SK-MEL-5 (cell line): ENCODE measurements around the gene HIF1A. TPM values are rescaled to one million over a fixed set of nuclear protein-coding genes. Genes with fewer than 3 reads are reported as not detected.
A peak's percentile ranks its signal among the peaks of the same experiment; 100 is the strongest.
"Not testable (repeated sequence)": the region's sequence is repeated elsewhere in the genome, so short reads cannot be mapped to it uniquely, and the experiment has no call there.

Experiments used
- DNase-seq: peaks from one replicate; pipeline ENCODE4 v3.0.0-alpha.2; 2016; ENCODE audit warnings: low read depth, low spot score
- in situ Hi-C: cut with HindIII; loops from 2 replicates; pipeline ENCODE4 v1.10.0; 2016; ENCODE audit warnings: low sequenced_read_pairs, high pct_unique_total_duplicates, low pct_unique_long_range_greater_than_20kb
- polyA plus RNA-seq, 2 experiments: library from polyadenylated mRNA; depleted of rRNA; stranded (reverse); fragments of >200 nt; gene quantifications; 2 replicates each; pipeline ENCODE4 v1.2.3, GENCODE V29; 2015
- total RNA-seq: library from RNA; depleted of rRNA; stranded (reverse); fragments of >200 nt; shearing (Covaris generic); gene quantifications from 2 replicates; pipeline ENCODE4 v1.2.3, GENCODE V29; 2014; rRNA removed

The HIF1A gene
- 79.5 and 84.4 TPM in 2 replicates for total RNA-seq
- polyA plus RNA-seq (2015; cell fraction: cytosol; rRNA removed): 54.8 and 69.1 TPM in 2 replicates
- 34.5 and 61.4 TPM in 2 replicates for polyA plus RNA-seq (2015; cell fraction: nucleus; rRNA removed)

DNA sequence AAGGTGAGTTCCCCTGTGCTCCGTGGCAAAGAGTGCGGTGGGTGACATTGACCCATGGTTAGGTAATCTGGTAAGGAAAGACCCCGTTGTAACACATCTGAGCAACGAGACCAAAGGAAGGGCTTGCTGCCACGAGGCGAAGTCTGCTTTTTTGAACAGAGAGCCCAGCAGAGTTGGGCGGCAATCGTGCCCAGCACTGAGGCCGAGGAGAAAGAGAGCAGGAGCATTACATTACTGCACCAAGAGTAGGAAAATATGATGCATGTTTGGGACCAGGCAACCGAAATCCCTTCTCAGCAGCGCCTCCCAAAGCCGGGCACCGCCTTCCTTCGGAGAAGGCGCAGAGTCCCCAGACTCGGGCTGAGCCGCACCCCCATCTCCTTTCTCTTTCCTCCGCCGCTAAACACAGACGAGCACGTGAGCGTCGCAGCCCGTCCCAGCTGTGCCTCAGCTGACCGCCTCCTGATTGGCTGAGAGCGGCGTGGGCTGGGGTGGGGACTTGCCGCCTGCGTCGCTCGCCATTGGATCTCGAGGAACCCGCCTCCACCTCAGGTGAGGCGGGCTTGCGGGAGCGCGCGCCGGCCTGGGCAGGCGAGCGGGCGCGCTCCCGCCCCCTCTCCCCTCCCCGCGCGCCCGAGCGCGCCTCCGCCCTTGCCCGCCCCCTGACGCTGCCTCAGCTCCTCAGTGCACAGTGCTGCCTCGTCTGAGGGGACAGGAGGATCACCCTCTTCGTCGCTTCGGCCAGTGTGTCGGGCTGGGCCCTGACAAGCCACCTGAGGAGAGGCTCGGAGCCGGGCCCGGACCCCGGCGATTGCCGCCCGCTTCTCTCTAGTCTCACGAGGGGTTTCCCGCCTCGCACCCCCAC, at the start of gene HIF1A:
HIF1A (plus strand) TSS at position 684 of the 865 bp plus-strand sequence. CDS start 292 bp downstream, outside the sequence.
- in situ Hi-C loops: no loop called here
- DNase-seq: peak; percentile 96

DNA sequence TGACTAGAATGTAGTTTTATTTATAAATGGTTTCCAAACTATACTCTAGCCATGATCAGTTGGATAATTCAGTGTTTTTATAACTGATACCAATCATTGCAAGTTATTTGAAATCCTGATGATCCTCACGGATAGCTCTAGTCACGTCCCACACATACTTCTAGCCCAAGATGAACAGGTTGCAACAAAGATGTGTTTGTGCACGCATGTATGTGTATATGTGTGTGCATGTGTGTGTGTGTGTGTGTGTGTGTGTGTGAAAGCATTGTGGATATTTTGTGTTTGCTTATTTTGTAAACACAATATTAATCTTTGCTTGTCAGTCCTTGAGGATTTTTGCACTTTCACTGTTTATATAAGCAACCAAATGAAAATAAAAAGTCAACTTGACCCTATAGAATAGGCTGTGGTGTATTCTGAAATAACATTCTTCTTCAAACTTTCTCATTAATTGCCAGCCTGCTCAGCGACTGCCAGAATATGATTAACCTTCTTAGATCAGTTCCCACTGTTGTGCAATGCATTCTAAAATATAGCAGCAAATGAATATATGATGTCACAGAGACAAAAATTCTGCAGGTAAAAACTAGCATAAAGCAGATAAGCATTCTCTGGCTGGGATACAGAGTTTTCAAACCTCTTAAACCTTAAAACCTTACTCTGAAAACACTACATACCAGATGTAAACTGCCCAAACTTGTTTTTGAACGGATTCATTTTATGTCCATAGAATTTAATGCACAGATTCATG, 48.8 kb upstream of the HIF1A start:
- DNase-seq: no peak

DNA sequence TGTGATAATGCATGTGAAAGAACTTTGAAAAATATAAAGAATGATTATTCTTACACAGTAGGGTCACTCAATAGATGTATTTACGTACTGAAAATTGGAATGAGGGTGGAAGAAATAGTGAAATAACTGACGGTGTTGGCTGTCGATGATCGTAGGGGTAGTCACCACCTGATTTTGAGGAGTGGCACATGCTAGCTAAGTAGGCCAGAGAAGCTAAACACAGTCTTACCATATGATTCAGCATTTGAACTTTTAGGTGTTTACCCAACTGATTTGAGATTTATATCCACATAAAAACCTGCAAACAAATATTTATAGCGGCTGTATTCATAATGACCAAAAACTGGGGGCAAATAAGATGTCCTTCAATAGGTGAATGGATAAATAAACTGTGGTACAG, 47.6 kb upstream of the HIF1A start:
- in situ Hi-C loops: no loop called here
- DNase-seq: no peak

More for the DNA sequence above, 48.8 kb upstream of the HIF1A start:
- in situ Hi-C loops: no loop called here

DNA sequence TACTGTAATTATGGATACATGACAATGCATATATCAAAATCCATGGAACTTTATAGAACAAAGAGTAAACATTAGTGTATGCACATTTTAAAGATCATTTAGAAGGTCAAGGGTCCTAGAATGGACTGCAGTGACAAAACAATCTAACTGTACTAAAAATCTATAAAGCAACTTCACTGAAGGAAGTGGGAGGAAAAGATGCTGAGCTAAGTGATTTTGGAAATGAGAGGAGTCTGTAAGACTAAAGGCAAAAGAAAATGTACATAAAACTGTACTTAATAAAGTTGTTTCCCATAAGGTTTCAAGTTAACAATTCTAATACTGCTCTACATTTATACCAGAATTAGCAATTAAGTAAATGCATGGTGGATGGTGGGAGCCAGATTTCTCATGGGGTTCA, 46.9 kb upstream of the HIF1A start:
- DNase-seq: no peak
- in situ Hi-C loops: no loop called here

DNA sequence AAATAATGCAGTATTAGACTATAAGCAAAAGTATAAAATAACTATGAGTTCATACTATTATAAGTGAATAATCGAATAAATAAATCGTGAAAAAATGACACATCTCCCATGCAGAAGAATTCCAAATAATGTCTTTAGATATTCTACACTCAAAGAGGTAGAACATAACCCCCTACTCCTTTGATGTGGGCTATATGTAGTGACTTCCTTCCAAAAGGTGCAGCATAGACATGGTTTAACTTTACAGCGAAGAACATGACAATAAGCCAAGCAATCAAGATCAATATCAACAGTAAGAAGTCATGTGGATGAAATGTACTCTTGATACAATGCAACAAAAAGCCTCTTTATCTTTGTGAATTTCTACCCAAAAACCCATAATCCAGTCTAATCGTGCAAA, 46.0 kb upstream of the HIF1A start:
- DNase-seq: no peak
- in situ Hi-C loops: no loop called here

DNA sequence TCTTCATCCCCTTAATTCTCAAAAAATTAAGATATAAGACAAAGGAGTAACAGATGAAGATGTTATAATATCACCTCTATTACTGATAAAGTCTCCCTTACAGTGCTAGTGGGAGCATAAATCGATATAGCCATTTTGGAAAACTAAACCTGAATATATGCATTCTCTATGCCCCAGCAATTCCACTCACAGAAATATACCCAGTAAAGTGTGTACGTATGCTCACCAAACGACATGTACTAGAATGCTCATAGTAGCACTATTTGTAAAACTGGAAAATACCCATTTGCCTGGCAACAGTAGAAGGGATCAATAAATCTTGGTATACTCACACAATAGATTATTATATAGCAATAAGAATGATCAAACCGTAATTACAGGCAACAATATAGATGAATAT, 44.0 kb upstream of the HIF1A start:
- no peak for DNase-seq
- in situ Hi-C loops: no loop called here

DNA sequence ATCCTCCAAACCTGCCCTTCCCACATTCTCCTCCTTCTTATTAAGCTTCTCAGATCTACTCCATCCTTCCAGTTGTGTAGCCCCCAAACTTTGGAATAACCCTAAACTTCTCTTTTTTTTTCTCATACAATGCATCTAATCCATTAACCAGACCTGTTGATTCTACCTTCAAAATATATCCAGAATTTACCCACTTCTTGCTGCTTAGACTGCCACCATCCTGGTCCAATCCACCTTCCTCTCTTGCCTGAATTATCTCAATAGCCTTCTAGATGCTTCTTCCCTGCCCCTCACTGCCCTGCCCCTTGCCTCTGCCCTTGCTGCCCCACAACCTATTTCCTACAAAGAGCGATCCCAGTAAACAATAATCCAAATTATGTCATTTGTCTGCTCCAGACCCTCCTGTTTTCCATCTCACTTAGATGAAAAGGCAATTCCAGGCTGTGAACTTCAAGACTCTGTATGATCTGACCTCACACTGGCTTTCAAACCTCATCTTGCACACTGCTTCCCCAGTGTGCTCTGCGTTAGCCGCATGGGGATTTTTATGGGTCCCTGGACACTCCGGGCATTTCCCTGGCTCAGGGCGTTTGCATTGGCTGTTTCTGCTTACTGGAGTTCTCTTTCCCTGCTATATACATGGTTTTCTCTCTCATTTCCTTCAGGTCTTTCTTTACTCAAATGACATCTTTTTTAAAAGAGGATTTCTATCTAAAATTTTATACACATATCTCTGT, 42.6 kb upstream of the HIF1A start:
- in situ Hi-C loops: no loop called here
- DNase-seq: peak; percentile 57

DNA sequence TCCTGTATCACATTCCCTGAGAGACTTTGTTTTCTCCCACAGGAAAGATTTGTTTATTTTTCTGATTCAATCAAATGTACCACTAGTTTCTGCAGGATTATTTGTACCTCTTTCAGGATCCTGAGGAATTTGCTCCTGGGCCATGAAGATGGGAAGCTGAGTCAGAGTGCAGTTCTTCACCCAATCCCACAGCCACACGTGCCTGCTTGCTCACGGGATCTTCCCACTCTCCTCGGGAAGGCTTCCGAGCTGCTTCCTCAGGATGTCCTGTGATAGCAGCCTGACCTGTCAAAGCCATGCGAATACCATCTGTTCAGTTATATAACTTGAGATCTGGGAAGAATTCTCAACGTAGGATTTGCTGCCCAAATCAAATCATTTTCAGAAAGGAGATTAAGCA, 41.8 kb upstream of the HIF1A start:
- in situ Hi-C loops: no loop called here
- peak; percentile 70 for DNase-seq

DNA sequence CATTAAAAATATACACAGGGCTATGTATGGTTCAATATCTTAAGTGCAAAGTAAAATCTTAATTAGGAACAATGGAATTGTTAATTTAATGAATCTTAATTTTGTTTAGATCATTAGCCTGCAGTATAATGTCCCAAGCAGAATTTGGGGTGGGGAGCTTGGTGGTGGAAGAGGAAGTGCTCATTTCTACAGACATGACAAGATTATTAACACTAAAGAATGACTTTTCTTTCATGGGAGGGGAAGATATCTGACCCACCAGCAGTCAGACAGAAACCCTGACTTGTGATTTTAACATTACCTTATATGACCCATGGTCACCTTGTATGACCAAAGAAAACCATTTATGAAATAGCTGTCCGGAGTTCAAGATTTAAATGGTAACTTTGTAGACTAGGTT, 41.3 kb upstream of the HIF1A start:
- in situ Hi-C loops: no loop called here
- no peak for DNase-seq

DNA sequence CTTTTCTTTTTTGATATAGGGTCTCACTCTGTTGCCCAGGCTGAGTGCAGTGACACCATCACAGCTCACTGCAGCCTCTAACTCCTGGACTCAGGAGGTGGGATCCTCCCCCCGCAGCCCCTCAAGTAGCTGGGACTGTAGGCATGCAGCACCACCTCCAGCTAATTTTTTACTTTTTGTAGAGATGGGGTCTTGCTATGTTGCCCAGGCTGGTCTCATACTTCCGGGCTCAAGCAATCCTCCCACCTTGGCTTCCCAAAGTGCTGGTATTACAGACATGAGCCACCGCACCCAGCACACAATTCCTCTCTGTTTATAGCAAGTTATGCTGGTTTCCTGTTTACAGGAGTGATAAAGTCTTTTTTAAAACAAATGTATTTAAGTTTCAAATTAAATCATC, 39.5 kb upstream of the HIF1A start:
- in situ Hi-C loops: no loop called here
- DNase-seq: no peak

DNA sequence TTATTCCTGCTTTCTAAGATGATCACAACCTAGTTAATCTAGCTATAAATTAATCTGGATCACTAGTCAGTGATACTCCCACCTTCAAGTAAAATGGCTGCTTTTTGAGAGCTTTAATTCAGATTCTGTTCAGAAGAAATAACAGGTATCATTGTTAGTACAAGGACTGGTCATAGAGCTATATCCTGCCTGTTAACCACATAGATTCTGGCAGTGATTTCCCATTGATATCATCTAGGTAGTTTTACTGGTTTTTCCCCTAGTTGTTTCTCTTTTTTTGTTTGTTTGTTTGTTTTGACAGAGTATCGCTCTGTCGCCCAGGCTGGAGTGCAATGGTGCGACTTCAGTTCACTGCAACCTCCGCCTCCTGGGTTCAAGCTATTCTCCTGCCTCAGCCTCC, 39.0 kb upstream of the HIF1A start:
- in situ Hi-C loops: no loop called here
- no peak for DNase-seq

DNA sequence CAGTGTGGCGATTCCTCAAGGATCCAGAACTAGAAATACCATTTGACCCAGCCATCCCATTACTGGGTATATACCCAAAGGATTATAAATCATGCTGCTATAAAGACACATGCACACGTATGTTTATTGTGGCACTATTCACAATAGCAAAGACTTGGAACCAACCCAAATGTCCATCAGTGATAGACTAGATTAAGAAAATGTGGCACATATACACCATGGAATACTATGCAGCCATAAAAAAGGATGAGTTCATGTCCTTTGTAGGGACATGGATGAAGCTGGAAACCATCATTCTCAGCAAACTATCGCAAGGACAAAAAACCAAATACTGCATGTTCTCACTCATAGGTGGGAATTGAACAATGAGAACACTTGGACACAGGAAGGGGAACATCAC, 37.2 kb upstream of the HIF1A start:
- in situ Hi-C loops, DNase-seq: not testable (repeated sequence)

DNA sequence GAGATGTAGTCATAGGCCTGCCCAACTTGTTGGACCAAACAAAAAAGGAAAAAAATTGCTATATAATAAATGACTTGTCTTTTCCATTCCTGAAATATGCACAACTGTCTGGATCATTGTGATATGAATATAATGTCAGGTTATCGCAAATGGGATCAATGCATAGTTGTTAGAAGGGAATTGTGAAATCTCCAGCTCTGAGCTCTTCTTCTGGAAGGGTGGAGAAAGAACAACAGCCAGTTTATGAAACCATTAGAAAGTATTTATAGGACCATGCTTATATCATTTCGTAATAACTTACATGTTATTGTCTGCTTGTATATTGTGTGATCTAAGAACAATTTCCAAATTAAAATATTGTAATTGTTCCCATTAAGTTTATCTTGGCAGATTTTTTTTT, 35.7 kb upstream of the HIF1A start:
- DNase-seq: no peak
- in situ Hi-C loops: no loop called here

DNA sequence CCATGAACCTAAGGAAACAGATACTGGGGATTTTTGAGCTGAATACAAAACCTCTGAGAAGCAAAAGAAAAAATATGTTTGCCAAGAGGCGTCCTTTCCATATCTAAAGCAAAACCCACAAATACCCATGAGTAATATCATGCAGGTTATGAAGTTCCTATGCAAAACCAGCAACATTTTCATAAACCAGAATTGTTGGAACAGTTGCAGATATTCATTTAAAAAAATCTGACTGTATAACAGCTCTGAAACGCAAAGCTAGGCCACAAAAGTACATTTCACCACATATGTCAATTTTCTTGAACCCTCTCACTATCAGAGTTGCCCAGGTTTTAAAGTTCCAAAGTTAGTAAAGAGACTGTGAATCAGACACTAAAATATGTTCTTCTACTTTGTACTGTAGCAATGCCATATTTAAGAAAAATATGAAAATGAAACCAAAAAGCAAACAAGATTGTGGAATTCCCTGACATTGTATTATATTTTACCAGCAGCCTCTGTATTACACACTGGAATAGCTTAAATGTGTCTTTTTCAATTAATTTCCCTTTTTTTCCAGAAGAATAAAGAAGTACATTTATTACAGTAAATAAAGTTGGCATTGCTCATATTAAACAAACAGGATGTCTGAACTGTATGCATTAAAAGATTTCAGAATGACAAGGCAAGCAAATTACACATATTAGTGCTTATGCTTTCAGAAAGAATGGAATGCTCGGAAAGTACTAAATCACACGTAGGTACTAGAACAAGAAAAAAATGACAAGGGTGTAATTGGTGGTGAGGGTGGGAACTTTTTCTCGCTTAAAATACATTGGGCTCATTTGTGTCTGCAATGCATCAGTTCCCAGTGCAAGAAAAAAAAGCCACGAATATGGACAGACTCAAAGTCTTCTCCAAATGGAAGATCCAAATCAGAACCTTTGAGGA, 33.6 kb upstream of the HIF1A start:
- in situ Hi-C loops: no loop called here
- no peak for DNase-seq

DNA sequence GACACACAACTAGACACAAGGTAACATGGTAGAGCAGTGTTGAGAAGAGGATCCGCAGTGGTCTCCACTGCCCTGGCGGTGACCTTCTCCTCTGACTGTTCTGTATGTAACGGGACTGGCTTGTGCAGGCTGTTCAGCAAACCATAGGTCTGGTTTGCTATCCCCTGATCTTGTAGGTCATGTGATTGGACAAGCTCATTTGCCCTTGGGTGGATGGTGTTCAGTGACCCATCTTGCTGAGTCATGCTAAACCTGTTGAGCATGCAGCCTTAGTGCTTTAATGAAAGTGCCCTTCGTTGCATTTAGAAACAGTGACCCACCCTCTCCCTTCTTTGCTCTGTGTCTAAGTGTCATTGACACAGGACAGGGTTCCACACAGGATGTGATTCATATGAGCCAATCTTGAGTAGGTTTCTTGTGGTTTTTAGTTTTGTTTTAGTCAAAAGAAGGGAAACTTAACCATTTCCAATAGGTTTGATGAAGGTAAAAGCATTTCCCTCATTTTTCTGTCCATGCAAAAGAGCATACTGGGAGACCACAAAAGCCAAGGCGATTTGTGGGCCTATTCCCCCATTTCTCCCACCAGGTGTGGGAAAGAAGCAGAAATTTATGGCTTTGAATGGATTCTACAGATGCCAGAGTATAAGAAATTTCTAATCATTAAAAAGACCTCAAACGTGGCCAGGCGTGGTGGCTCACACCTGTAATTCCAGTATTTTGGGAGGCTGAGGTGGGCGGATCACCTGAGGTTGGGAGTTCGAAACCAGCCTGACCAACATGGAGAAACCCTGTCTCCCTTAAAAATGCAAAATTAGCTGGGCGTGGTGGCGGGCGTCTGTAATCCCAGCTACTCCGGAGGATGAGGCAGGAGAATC, 32.6 kb upstream of the HIF1A start:
- peak; percentile 35 for DNase-seq
- in situ Hi-C loops: no loop called here

DNA sequence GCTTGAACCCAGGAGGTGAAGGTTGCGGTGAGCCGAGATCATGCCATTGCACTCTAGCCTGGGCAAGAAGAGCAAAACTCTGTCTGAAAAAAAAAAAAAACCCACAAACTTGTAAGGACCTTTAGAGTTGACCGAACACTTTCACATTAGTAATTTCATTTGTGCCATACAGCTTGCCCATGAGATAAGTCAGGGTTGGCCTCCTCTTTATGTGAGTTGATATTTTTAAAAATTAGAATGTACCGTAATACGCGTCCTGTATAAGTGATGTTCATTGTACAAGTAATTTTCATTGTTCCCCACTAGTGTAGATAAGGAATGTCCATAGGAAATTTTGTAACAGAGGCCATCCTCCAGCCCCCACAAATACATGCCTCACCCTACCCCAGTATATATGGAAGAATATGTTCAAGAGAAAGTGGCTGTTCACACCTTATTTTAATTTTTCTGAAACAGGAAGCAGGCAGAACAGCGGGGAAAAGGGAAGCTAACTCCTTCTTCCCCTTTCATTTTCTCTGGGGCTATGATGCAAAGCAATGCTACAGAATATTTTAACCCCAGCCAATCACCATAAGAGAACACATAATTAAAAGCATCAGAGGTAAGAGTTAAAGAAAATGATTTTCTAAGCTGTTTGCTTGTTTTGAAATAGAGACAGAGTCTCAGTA, 31.9 kb upstream of the HIF1A start:
- in situ Hi-C loops: no loop called here
- no peak for DNase-seq
